Measurements from ENCODE around the gene EMC7. TPM values are rescaled to one million over a fixed set of nuclear protein-coding genes. Genes with fewer than 3 reads are reported as not detected.
A peak's percentile ranks its signal among the peaks of the same experiment; 100 is the strongest.

EMC7 gene
- total and polyA plus RNA-seq, 2 of the 13 experiments (the other 11 are each of a cell fraction or from before 2014, with no cell fraction given), result 46.8 to 113 TPM

GRCh38 chr15:34099914-34100313 lies 1.7 kb downstream of the EMC7 start:
- peaks cover under 1 to 12% of the 10 kb centered on the region in 2 experiments; a peak in 4 of 5 replicates for H3K36me3 ChIP-seq (replicated peaks in 1 of 2; ENCODE audit: control insufficient read depth in 1 of 2, insufficient read depth in 2 of 2, low read length in 2 of 2)
- H3K4me2 ChIP-seq (ENCODE audit: low read depth, low read length), result peak overlapping the region; percentile 60
- WGBS (ENCODE audit: low lambda C conversion rate), result 88% methylated on average over 5 of the region's 5 CpGs
- peaks cover 0 to 3% of the 10 kb centered on the region in 2 experiments; a peak in 1 of 5 replicates for H3K27me3 ChIP-seq (ENCODE audit: control insufficient read depth in 1 of 2, insufficient read depth in 2 of 2, low read length in 2 of 2)
- ChIA-PET POLR2A (interaction anchor here (1.3 kb wide), 1 partner anchor 109 kb away, joined by 3 read pairs; no protein-coding TSS in a partner anchor), CTCF (ENCODE audit: low intra/inter-chr PET ratio, low total read pairs) (no interaction called here)
- DNase-seq (ENCODE audit: low spot score), result no peak
- no TSS peak for BruUV-seq (replicated peaks)
- H4K20me1 ChIP-seq (ENCODE audit: insufficient read depth, low read length), result no peaks in the 10 kb centered on the region
- ATAC-seq, result no peak
- TF ChIP-seq U2AF2 (IDR thresholded peaks at IDR 0.05; ENCODE audit: low read depth, low read length) (no peak), ZNF770 (CRISPR knock-in tag; IDR thresholded peaks at IDR 0.05) (peak; percentile 56; the same call in 1 of the 2 replicates), TSC22D2 (CRISPR knock-in tag; IDR thresholded peaks at IDR 0.05; ENCODE audit: borderline replicate concordance) (no peak), SYNCRIP (IDR thresholded peaks at IDR 0.05; ENCODE audit: insufficient read depth, low read depth, low read length) (no peak), DNMT3B (CRISPR knock-in tag; conservative IDR thresholded peaks at IDR 0.05) (no peak)
- H3K4me3 ChIP-seq (replicated peaks in 1 of 3; ENCODE audit: insufficient read depth in 1 of 3, low read depth in 2 of 3, low read length in 3 of 3), result 0 out of 6 replicates have a peak overlapping the region, but pooled peaks of 1 of the 3 experiments have one; percentile 92
- no peak overlapping the region for H2AFZ ChIP-seq (ENCODE audit: low read length)
- peaks cover 27% of the 10 kb centered on the region for H3K4me1 ChIP-seq (ENCODE audit: insufficient read depth, low read length)
- peaks cover 45% of the 10 kb centered on the region for H3K79me2 ChIP-seq (ENCODE audit: insufficient read depth, low read length)
- intact Hi-C loops (cut with micrococcal nuclease; ENCODE audit: unreplicated experiment), result loop anchor here (10.0 kb wide), 1 partner anchor 245 kb away; the partner anchor contains the start of genes NOP10 and NUTM1
- no peak overlapping the region for H3K27ac ChIP-seq (ENCODE audit: extremely low read length, insufficient read depth, low read length)
- no peaks in the 10 kb centered on the region for H3K9me3 ChIP-seq (ENCODE audit: low read length)
- FAIRE-seq, result no peak
- in situ Hi-C loops (cut with HindIII; ENCODE audit: extremely low pct_ligation_motif_present, low pct_unique_long_range_greater_than_20kb), result no loop called here
- H3K9ac ChIP-seq (ENCODE audit: insufficient read depth, low read depth, low read length), result no peak overlapping the region

GRCh38 chr15:34085746-34086145 lies 15.9 kb downstream of the EMC7 start:
- Histone ChIP-seq H2AFZ (ENCODE audit: low read length) (no peak overlapping the region), H3K79me2 (ENCODE audit: insufficient read depth, low read length) (no peaks in the 10 kb centered on the region), H3K4me3 (replicated peaks in 1 of 3; ENCODE audit: insufficient read depth in 1 of 3, low read depth in 2 of 3, low read length in 3 of 3) (no peak overlapping the region), H3K36me3 (replicated peaks in 1 of 2; ENCODE audit: control insufficient read depth in 1 of 2, insufficient read depth in 2 of 2, low read length in 2 of 2) (peaks cover 2 to 41% of the 10 kb centered on the region in 2 experiments; a peak in 4 of 5 replicates), H3K4me1 (ENCODE audit: insufficient read depth, low read length) (no peaks in the 10 kb centered on the region), H3K4me2 (ENCODE audit: low read depth, low read length) (no peak overlapping the region), H3K27ac (ENCODE audit: extremely low read length, insufficient read depth, low read length) (no peak overlapping the region), H4K20me1 (ENCODE audit: insufficient read depth, low read length) (no peaks in the 10 kb centered on the region), H3K9me3 (ENCODE audit: low read length) (no peaks in the 10 kb centered on the region), H3K27me3 (ENCODE audit: control insufficient read depth in 1 of 2, insufficient read depth in 2 of 2, low read length in 2 of 2) (no peaks in the 10 kb centered on the region), H3K9ac (ENCODE audit: insufficient read depth, low read depth, low read length) (no peak overlapping the region)
- ChIA-PET CTCF (ENCODE audit: low intra/inter-chr PET ratio, low total read pairs) (no interaction called here), POLR2A (no interaction called here)
- DNase-seq (ENCODE audit: low spot score) (no peak), FAIRE-seq (no peak), ATAC-seq (no peak)
- intact Hi-C loops (cut with micrococcal nuclease; ENCODE audit: unreplicated experiment) (no loop called here), in situ Hi-C loops (cut with HindIII; ENCODE audit: extremely low pct_ligation_motif_present, low pct_unique_long_range_greater_than_20kb) (no loop called here)
- TF ChIP-seq ZNF746 (CRISPR knock-in tag; IDR thresholded peaks at IDR 0.05), result no peak
- no peak for TF ChIP-seq SIX1 (CRISPR knock-in tag; IDR thresholded peaks at IDR 0.05; ENCODE audit: borderline replicate concordance)
- no peak for TF ChIP-seq HNF1B (CRISPR knock-in tag; IDR thresholded peaks at IDR 0.05)
- TF ChIP-seq TCF7 (IDR thresholded peaks at IDR 0.05; ENCODE audit: low read depth), result no peak
- no peak for TF ChIP-seq HOXA7 (CRISPR knock-in tag; IDR thresholded peaks at IDR 0.05)
- TF ChIP-seq HMGA1 (CRISPR knock-in tag; conservative IDR thresholded peaks at IDR 0.05), result no peak
- no peak for TF ChIP-seq KLF16 (CRISPR knock-in tag; IDR thresholded peaks at IDR 0.05)
- TF ChIP-seq FIP1L1 (IDR thresholded peaks at IDR 0.05; ENCODE audit: borderline replicate concordance, insufficient read depth, low read depth, low read length), result no peak
- no peak for TF ChIP-seq ZNF12 (CRISPR knock-in tag; IDR thresholded peaks at IDR 0.05)
- WGBS (ENCODE audit: low lambda C conversion rate), result 100% methylated on average over 2 of the region's 2 CpGs
- BruUV-seq (replicated peaks), result no TSS peak

All from HepG2 (cell line).